CD4-positive, CD25-positive, alpha-beta regulatory T cell (primary cell): ENCODE measurements around the gene OR5P2. TPM values are rescaled to one million over a fixed set of nuclear protein-coding genes. Genes with fewer than 3 reads are reported as not detected.
"Not testable (repeated sequence)": the region's sequence is repeated elsewhere in the genome, so short reads cannot be mapped to it uniquely, and the experiment has no call there.

ENCODE experiments used
- ATAC-seq, 2 donors: fragments of 150-1000 bp; cut with Tn5 transposase; one replicate each; pipeline ENCODE4 v1.10.0; 2021; ENCODE audit warnings: low read depth in 2 of 2, moderate number of reproducible peaks in 2 of 2, moderate library complexity in 1 of 2
- DNase-seq, 3 donors: peaks; one replicate each; pipeline versions ENCODE4 v3.0.0 to v3.0.0-alpha.2; 2012 to 2022; ENCODE audit warnings: mixed read lengths in 1 of 3
- H3K27ac ChIP-seq: one replicate; pipeline ENCODE4 v1.7.0; 2013; ENCODE audit warnings: mild to moderate bottlenecking, low read length; ENCODE audit not compliant: insufficient read depth, poor library complexity, severe bottlenecking
- H3K27me3 ChIP-seq: one replicate; pipeline ENCODE4 v1.7.0; 2013; ENCODE audit warnings: low read length; ENCODE audit not compliant: control insufficient read depth, insufficient read depth
- H3K36me3 ChIP-seq: one replicate; pipeline ENCODE4 v1.7.0; 2013; ENCODE audit warnings: mild to moderate bottlenecking, low read length, moderate library complexity; ENCODE audit not compliant: control insufficient read depth, insufficient read depth
- H3K4me1 ChIP-seq: 2 replicates; pipeline ENCODE4 v1.7.0; 2013; ENCODE audit warnings: mild to moderate bottlenecking, low read length; ENCODE audit not compliant: insufficient read depth, control insufficient read depth, poor library complexity, severe bottlenecking
- H3K4me3 ChIP-seq: one replicate; pipeline ENCODE4 v1.7.0; 2013; ENCODE audit warnings: low read depth, mild to moderate bottlenecking, low read length, moderate library complexity
- H3K9me3 ChIP-seq, 2 experiments: 1 replicate in 1 of 2; 2 replicates in 1 of 2; pipeline ENCODE4 v1.7.0; 2013; ENCODE audit warnings: low read length in 2 of 2, mild to moderate bottlenecking in 1 of 2, moderate library complexity in 1 of 2; ENCODE audit not compliant: control insufficient read depth in 2 of 2
- H3K27ac Mint-ChIP-seq, 3 donors: one replicate each; pipeline ENCODE4 v1.8.0; 2020 to 2022; ENCODE audit warnings: mild to moderate bottlenecking in 3 of 3, mixed read lengths in 3 of 3, moderate library complexity in 2 of 3
- H3K27me3 Mint-ChIP-seq: one replicate; pipeline ENCODE4 v1.8.0; 2022; ENCODE audit warnings: mild to moderate bottlenecking, mixed read lengths
- H3K36me3 Mint-ChIP-seq: one replicate; pipeline ENCODE4 v1.8.0; 2020; ENCODE audit warnings: mixed read lengths
- H3K4me1 Mint-ChIP-seq, 4 donors: one replicate each; pipeline ENCODE4 v1.8.0; 2020 to 2022; ENCODE audit warnings: mixed read lengths in 4 of 4, mild to moderate bottlenecking in 1 of 4
- H3K4me3 Mint-ChIP-seq, 4 donors: one replicate each; pipeline ENCODE4 v1.8.0; 2020 to 2022; ENCODE audit warnings: mild to moderate bottlenecking in 4 of 4, mixed read lengths in 4 of 4, moderate library complexity in 3 of 4
- H3K9me3 Mint-ChIP-seq, 7 donors: one replicate each; pipeline ENCODE4 v1.8.0; 2020 to 2022; ENCODE audit warnings: mixed read lengths in 7 of 7, mild to moderate bottlenecking in 3 of 7, moderate library complexity in 2 of 7
- polyA plus RNA-seq, 4 donors: library from polyadenylated mRNA; unstranded; fragments of 300-500 nt; fragmentation: Illumina TruSeq; gene quantifications; one replicate each; pipeline ENCODE4 v1.2.3, GENCODE V29; 2021
- total RNA-seq: library from RNA; stranded (reverse); gene quantifications from one replicate; pipeline ENCODE4 v1.2.3, GENCODE V29; 2022

OR5P2 gene
- total and polyA plus RNA-seq, 5 donors from 2014 or later = not detected

DNA sequence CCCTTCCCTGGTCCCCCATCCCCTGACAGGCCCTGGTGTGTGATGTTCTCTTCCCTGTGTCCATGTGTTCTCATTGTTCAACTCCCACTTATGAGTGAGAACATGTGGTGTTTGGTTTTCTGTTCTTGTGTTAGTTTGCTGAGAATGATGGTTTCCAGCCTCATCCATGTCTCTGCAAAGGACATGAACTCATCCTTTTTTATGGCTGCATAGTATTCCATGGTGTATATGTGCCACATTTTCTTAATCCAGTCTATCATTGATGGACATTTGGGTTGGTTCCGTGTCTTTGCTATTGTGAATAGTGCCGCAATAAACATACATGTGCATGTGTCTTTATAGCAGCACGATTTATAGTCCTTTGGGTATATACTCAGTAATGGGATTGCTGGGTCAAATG lies 23.7 kb upstream of the OR5P2 start:
- not testable (repeated sequence) for H3K27ac Mint-ChIP-seq, H3K36me3 Mint-ChIP-seq, H3K27me3 Mint-ChIP-seq, H3K27me3 ChIP-seq, H3K27ac ChIP-seq, H3K4me1 Mint-ChIP-seq, H3K9me3 ChIP-seq, H3K36me3 ChIP-seq, H3K4me3 ChIP-seq, H3K4me1 ChIP-seq, ATAC-seq, DNase-seq
- Mint-ChIP-seq H3K9me3 (peaks cover 0 to 16% (median 12%) of the 10 kb centered on the region in 7 donors), H3K4me3 (peak overlapping the region in 1 of 4 donors; percentile 32)

DNA sequence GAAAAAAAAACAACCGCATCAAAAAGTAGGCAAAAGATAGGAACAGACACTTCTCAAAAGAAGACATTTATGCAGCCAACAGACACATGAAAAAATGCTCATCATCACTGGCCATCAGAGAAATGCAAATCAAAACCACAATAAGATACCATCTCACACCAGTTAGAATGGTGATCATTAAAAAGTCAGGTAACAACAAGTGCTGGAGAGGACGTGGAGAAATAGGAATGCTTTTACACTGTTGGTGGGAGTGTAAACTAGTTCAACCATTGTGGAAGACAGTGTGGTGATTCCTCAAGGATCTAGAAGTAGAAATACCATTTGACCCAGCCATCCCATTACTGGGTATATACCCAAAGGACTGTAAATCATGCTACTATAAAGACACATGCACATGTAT lies 18.2 kb upstream of the OR5P2 start:
- not testable (repeated sequence) for H3K4me1 Mint-ChIP-seq, H3K27me3 Mint-ChIP-seq, H3K27ac Mint-ChIP-seq

DNA sequence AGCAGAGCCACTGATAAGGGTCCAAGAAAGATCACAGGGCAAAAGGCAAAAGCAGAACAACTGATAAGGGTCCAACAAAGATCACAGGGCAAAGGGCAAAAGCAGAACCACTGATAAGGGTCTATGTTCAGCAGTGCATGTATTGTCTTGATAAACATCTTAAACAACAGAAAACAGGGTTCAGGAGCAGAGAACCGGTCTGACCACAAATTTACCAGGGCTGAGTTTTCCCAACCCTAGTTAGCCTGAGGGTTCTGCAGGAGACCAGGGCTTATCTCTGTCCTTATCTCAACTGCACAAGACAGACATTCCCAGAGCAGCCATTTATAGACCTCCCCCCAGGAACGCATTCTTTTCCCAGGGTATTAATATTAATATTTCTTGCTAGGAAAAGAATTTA lies 13.6 kb upstream of the OR5P2 start:
- H3K27ac ChIP-seq, H3K9me3 ChIP-seq, H3K27me3 ChIP-seq, H3K27me3 Mint-ChIP-seq, H3K4me1 ChIP-seq, H3K27ac Mint-ChIP-seq, H3K36me3 Mint-ChIP-seq, H3K4me3 Mint-ChIP-seq, H3K4me1 Mint-ChIP-seq, ATAC-seq, H3K36me3 ChIP-seq, H3K4me3 ChIP-seq, DNase-seq: not testable (repeated sequence)
- peaks cover 0 to 43% (median 18%) of the 10 kb centered on the region in 7 donors for H3K9me3 Mint-ChIP-seq

More for the DNA sequence above, 18.2 kb upstream of the OR5P2 start:
- not testable (repeated sequence) for H3K9me3 ChIP-seq, H3K27me3 ChIP-seq, ATAC-seq, H3K36me3 ChIP-seq, H3K4me3 ChIP-seq, H3K4me3 Mint-ChIP-seq, DNase-seq, H3K36me3 Mint-ChIP-seq, H3K27ac ChIP-seq, H3K4me1 ChIP-seq
- peaks cover 0 to 29% (median 13%) of the 10 kb centered on the region in 7 donors for H3K9me3 Mint-ChIP-seq

DNA sequence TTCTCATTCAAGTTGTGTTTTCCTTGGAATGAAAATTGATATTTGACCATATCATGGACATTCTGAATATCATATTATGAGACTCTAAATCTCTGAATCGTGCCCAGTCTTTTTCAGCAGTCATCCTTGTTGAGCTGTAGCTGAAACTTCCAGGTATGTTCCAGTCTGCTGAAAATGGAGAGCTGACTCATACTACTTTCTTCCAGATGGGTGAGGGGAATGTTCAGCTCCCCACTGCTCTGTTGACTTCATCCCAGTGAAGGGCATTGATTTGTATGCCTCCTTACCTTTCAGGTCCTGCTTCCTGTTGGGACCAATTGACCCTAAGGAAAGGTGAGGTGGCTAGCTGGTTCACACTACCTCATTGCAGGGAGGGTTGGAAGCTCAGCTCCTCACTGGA lies 3.5 kb downstream of the OR5P2 start:
- Mint-ChIP-seq H3K27me3 (no peaks in the 10 kb centered on the region), H3K9me3 (peaks cover 3 to 14% (median 5%) of the 10 kb centered on the region in 7 donors), H3K36me3 (no peaks in the 10 kb centered on the region), H3K4me1 (no peaks in the 10 kb centered on the region), H3K27ac (no peak overlapping the region), H3K4me3 (no peak overlapping the region)
- Histone ChIP-seq H3K4me3 (no peak overlapping the region), H3K27ac (no peak overlapping the region), H3K27me3 (no peaks in the 10 kb centered on the region), H3K36me3 (no peaks in the 10 kb centered on the region), H3K4me1 (no peaks in the 10 kb centered on the region), H3K9me3 (peaks cover 0 to 2% of the 10 kb centered on the region in 2 experiments)
- no peak for DNase-seq
- no peak for ATAC-seq

DNA sequence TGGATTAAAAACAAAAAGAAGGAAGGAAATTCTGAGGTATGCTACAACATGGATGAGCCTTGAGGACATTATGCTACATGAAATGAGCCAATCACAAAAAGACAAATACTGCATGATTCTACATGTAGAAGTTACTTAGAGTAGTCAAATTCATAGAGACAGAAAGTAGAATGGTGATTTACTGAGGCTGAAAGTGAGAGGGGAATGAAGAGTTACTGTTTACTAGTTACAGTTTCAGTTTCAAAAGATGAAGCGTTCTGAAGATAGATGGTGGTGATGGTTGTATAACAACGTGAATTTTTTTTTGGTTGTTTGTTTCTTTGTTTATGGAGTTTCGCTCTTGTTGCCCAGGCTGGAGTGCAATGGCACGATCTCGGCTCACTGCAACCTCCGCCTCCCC lies 9.5 kb downstream of the OR5P2 start:
- no peak for ATAC-seq
- Mint-ChIP-seq H3K9me3 (peaks cover 0 to 10% (median 5%) of the 10 kb centered on the region in 7 donors), H3K27ac (no peak overlapping the region), H3K4me1 (no peaks in the 10 kb centered on the region), H3K36me3 (no peaks in the 10 kb centered on the region), H3K4me3 (no peak overlapping the region), H3K27me3 (no peaks in the 10 kb centered on the region)
- no peak overlapping the region for H3K27ac ChIP-seq
- H3K9me3 ChIP-seq = no peaks in the 10 kb centered on the region
- no peaks in the 10 kb centered on the region for H3K4me1 ChIP-seq
- no peak overlapping the region for H3K4me3 ChIP-seq
- H3K27me3 ChIP-seq = no peaks in the 10 kb centered on the region
- no peaks in the 10 kb centered on the region for H3K36me3 ChIP-seq
- no peak for DNase-seq

DNA sequence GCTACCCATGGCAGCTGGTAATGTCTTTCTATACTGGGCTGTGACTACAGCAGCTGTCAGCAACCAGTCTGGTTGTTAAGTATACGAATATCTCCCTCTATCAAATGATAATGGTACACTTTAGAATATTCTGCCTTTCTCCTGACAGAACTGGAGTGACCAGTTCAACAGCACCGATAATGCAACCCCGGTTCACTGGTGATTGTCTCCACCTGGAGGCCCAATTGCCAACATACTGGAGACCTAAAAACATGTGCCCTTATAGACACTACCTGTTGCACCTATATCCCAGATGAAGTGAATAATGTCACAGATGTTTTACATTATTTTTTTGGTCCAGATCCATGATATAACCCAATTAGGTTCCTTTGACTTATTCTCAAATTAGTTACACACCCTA lies 21.1 kb downstream of the OR5P2 start:
- Mint-ChIP-seq H3K27me3 (peaks cover 5% of the 10 kb centered on the region), H3K4me3 (no peak overlapping the region), H3K4me1 (no peaks in the 10 kb centered on the region), H3K27ac (no peak overlapping the region), H3K9me3 (peaks cover 0 to 1% (median 0%) of the 10 kb centered on the region in 7 donors), H3K36me3 (no peaks in the 10 kb centered on the region)
- DNase-seq (no peak), ATAC-seq (no peak)
- Histone ChIP-seq H3K4me3 (no peak overlapping the region), H3K9me3 (peaks cover 0 to 2% of the 10 kb centered on the region in 2 experiments), H3K27me3 (no peaks in the 10 kb centered on the region), H3K36me3 (no peaks in the 10 kb centered on the region), H3K4me1 (no peaks in the 10 kb centered on the region), H3K27ac (no peak overlapping the region)

DNA sequence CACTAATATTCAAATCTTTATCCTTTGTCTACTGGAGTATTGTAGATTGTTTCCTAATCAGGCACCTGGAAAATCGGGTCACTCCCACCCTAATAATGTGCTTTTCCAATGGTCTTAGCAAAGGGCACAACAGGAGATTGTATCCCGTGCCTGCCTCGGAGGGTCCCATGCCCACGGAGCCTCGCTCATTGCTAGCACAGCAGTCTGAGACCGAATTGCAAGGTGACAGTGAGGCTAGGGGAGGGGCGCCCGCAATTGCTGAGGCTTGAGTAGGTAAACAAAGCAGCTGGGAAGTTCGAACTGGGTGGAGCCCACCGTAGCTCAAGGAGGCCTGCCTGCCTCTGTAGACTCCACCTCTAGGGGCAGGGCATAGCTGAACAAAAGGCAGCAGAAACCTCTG lies 32.4 kb downstream of the OR5P2 start:
- H3K4me3 ChIP-seq, H3K4me1 Mint-ChIP-seq, H3K9me3 ChIP-seq, H3K36me3 Mint-ChIP-seq, H3K4me3 Mint-ChIP-seq, H3K9me3 Mint-ChIP-seq, H3K4me1 ChIP-seq, H3K27me3 Mint-ChIP-seq, H3K27ac ChIP-seq, H3K27me3 ChIP-seq, ATAC-seq, H3K36me3 ChIP-seq, DNase-seq, H3K27ac Mint-ChIP-seq: not testable (repeated sequence)

DNA sequence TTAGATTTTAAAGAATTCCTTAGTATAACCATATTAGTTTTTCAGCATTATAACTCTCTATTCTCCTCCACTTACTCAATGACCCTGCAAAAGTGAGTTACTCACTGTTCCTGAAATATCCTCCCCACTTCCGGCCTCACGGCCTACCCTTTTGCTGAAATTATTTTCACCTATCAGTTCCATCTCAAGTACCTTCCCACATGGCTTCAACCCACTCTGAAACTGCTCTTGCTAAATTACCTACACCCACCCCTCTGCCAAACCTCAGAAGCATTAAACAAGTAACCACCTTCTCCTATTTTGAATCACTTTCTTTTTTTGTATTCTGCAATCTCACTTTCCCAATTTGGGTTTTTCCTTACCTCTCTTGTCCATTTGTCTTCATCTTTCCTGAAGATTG lies 37.7 kb downstream of the OR5P2 start:
- peak overlapping the region in 1 of 3 donors; percentile 1 for H3K27ac Mint-ChIP-seq
- H3K9me3 ChIP-seq = no peaks in the 10 kb centered on the region

More for the DNA sequence above, 37.7 kb downstream of the OR5P2 start:
- no peak overlapping the region for H3K27ac ChIP-seq
- H3K4me1 Mint-ChIP-seq = no peaks in the 10 kb centered on the region
- H3K27me3 Mint-ChIP-seq = no peaks in the 10 kb centered on the region
- H3K9me3 Mint-ChIP-seq = no peaks in the 10 kb centered on the region
- no peak overlapping the region for H3K4me3 ChIP-seq
- ATAC-seq (no peak), DNase-seq (no peak)
- no peaks in the 10 kb centered on the region for H3K36me3 ChIP-seq
- H3K36me3 Mint-ChIP-seq = no peaks in the 10 kb centered on the region
- H3K27me3 ChIP-seq = no peaks in the 10 kb centered on the region
- H3K4me3 Mint-ChIP-seq = no peak overlapping the region
- H3K4me1 ChIP-seq = no peaks in the 10 kb centered on the region
